ENCODE data around the gene RPL13. TPM values are rescaled to one million over a fixed set of nuclear protein-coding genes. Genes with fewer than 3 reads are reported as not detected.

The RPL13 gene
- total RNA-seq, 6 experiments from 2014 or later, result 684 to 2,810 (median 731) TPM

- no peak overlapping the region for H3K4me3 ChIP-seq
- ATAC-seq (no peak), DNase-seq (no peak)
- intact Hi-C loops (cut with DNase I), result no loop called here
- TF ChIP-seq CTCF (IDR thresholded peaks at IDR 0.05) (no peak), POLR2A (IDR thresholded peaks at IDR 0.05) (peak; percentile 8)
- peaks cover 0 to 31% (median 18%) of the 10 kb centered on the region in 4 donors for H3K4me1 ChIP-seq
- H3K36me3 ChIP-seq, result peaks cover 16 to 34% (median 27%) of the 10 kb centered on the region in 4 donors
- H3K27ac ChIP-seq, result no peak overlapping the region
- no peaks in the 10 kb centered on the region for H3K27me3 ChIP-seq
- H3K9me3 ChIP-seq, result no peaks in the 10 kb centered on the region
- 67% methylated on average over 7 of the region's 22 CpGs for WGBS (ENCODE audit: insufficient coverage, low coverage, low lambda C conversion rate, missing lambda C conversion rate)
Observed at GRCh38 chr16:89564476-89565255, 4.2 kb downstream of the RPL13 start.

- no peaks in the 10 kb centered on the region for H3K9me3 ChIP-seq
- ATAC-seq, result peak in 3 of 4 donors; percentile 2 to 8 (median 2)
- no peak overlapping the region for H3K27ac ChIP-seq
- H3K36me3 ChIP-seq, result peaks cover 16 to 34% (median 27%) of the 10 kb centered on the region in 4 donors
- H3K27me3 ChIP-seq, result no peaks in the 10 kb centered on the region
- intact Hi-C loops (cut with DNase I), result no loop called here
- no peak for DNase-seq
- TF ChIP-seq CTCF (IDR thresholded peaks at IDR 0.05), result no peak
- TF ChIP-seq POLR2A (IDR thresholded peaks at IDR 0.05), result no peak
- H3K4me3 ChIP-seq, result no peak overlapping the region
- no CpG with 5 or more reads among the region's 3 CpGs for WGBS (ENCODE audit: insufficient coverage, low coverage, low lambda C conversion rate, missing lambda C conversion rate)
- H3K4me1 ChIP-seq, result peaks cover 0 to 30% (median 18%) of the 10 kb centered on the region in 4 donors
Observed at GRCh38 chr16:89565256-89565505, 4.7 kb downstream of the RPL13 start.

DNA sequence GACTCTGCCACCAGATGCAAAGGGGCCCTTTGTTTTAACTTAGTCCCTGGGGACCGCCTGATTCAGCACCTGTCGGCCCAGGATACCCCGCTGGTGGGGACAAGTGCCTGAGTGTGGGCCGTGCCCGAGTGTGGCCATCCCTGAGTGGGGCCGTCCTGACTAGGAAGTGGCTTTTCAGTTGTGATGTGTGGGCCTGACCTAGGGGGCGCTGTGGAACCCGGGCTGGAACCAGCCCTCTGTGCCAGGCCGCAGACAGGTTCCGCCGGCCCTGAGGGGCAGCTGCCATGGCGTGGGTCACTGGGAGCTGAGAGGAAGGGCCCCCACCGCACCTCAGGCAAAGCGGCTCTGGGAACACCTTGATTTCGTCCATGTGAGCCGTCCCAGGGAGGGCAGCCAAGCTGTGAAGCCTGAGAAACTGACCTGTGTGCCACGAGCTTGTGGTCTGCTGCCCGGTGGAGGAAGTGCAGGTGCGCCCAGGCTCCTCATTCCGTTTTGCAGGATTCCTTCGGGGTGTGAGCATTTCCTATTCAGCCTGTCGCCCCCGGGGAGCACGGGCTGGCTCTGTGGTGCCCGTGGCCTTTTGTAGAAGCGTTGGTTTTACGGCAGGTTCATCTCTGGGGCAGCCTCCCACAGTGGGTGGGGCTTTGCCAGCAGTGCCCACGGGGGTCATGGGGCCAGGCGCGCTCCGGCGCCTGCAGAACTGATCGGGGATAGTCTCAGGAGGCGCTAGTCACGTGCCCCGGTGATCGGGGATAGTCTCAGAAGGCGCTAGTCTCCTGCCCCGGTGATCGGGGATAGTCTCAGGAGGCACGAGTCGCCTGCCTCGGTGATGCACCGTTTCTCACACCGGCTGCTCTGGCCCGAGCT lies 5.3 kb downstream of the RPL13 start:
- WGBS (ENCODE audit: insufficient coverage, low coverage, low lambda C conversion rate, missing lambda C conversion rate), result 16% methylated on average over 16 of the region's 46 CpGs
- TF ChIP-seq CTCF (IDR thresholded peaks at IDR 0.05) (peak; percentile 51 to 60 (median 56)), POLR2A (IDR thresholded peaks at IDR 0.05) (no peak)
- no peak overlapping the region for H3K27ac ChIP-seq
- no peak overlapping the region for H3K4me3 ChIP-seq
- H3K9me3 ChIP-seq, result no peaks in the 10 kb centered on the region
- ATAC-seq (peak; percentile 62 to 70 (median 64)), DNase-seq (peak; percentile 70 to 71 (median 71))
- H3K27me3 ChIP-seq, result no peaks in the 10 kb centered on the region
- H3K36me3 ChIP-seq, result peaks cover 16 to 34% (median 27%) of the 10 kb centered on the region in 4 donors
- H3K4me1 ChIP-seq, result peaks cover 0 to 30% (median 18%) of the 10 kb centered on the region in 4 donors
- intact Hi-C loops (cut with DNase I), result no loop called here

GRCh38 chr16:89567656-89568594 lies 7.4 kb downstream of the RPL13 start:
- intact Hi-C loops (cut with DNase I), result no loop called here
- Histone ChIP-seq H3K4me1 (peaks cover 0 to 16% (median 6%) of the 10 kb centered on the region in 4 donors), H3K9me3 (no peaks in the 10 kb centered on the region), H3K36me3 (peaks cover 10 to 17% (median 13%) of the 10 kb centered on the region in 4 donors), H3K27ac (no peak overlapping the region), H3K27me3 (no peaks in the 10 kb centered on the region), H3K4me3 (no peak overlapping the region)
- ATAC-seq (no peak), DNase-seq (no peak)
- WGBS (ENCODE audit: insufficient coverage, low coverage, low lambda C conversion rate, missing lambda C conversion rate), result 77% methylated on average over 16 of the region's 30 CpGs
- no peak for TF ChIP-seq POLR2A (IDR thresholded peaks at IDR 0.05)
- TF ChIP-seq CTCF (IDR thresholded peaks at IDR 0.05), result no peak

Measured in right lobe of liver (tissue), 6 donors.